Adipocyte (in vitro differentiated cells): ENCODE data around the gene TRPM5.
"Not testable (repeated sequence)": the region's sequence is repeated elsewhere in the genome, so short reads cannot be mapped to it uniquely, and the experiment has no call there.

Source experiments
- DNase-seq: peaks from one replicate; pipeline ENCODE4 v3.0.0-alpha.2; 2015; ENCODE audit warnings: low read depth
- H3K27me3 ChIP-seq: replicated peaks from 2 replicates; pipeline ENCODE4 v1.7.0; 2013; ENCODE audit warnings: mild to moderate bottlenecking, low read length, moderate library complexity; ENCODE audit not compliant: control insufficient read depth, insufficient read depth
- H3K36me3 ChIP-seq: 2 replicates; pipeline ENCODE4 v1.7.0; 2013; ENCODE audit warnings: low read length, mild to moderate bottlenecking, moderate library complexity; ENCODE audit not compliant: control insufficient read depth, insufficient read depth, severe bottlenecking
- H3K4me1 ChIP-seq: 2 replicates; pipeline ENCODE4 v1.7.0; 2013; ENCODE audit warnings: mild to moderate bottlenecking, low read length, moderate library complexity; ENCODE audit not compliant: control insufficient read depth, insufficient read depth
- H3K4me3 ChIP-seq: 2 replicates; pipeline ENCODE4 v1.7.0; 2013; ENCODE audit warnings: mild to moderate bottlenecking, low read length, moderate library complexity
- H3K9ac ChIP-seq: 2 replicates; pipeline ENCODE4 v1.7.0; 2013; ENCODE audit warnings: mild to moderate bottlenecking, low read length, moderate library complexity
- H3K9me3 ChIP-seq: 2 replicates; pipeline ENCODE4 v1.7.0; 2013; ENCODE audit warnings: mild to moderate bottlenecking, low read length, moderate library complexity; ENCODE audit not compliant: control insufficient read depth

Gene TRPM5, protein sequence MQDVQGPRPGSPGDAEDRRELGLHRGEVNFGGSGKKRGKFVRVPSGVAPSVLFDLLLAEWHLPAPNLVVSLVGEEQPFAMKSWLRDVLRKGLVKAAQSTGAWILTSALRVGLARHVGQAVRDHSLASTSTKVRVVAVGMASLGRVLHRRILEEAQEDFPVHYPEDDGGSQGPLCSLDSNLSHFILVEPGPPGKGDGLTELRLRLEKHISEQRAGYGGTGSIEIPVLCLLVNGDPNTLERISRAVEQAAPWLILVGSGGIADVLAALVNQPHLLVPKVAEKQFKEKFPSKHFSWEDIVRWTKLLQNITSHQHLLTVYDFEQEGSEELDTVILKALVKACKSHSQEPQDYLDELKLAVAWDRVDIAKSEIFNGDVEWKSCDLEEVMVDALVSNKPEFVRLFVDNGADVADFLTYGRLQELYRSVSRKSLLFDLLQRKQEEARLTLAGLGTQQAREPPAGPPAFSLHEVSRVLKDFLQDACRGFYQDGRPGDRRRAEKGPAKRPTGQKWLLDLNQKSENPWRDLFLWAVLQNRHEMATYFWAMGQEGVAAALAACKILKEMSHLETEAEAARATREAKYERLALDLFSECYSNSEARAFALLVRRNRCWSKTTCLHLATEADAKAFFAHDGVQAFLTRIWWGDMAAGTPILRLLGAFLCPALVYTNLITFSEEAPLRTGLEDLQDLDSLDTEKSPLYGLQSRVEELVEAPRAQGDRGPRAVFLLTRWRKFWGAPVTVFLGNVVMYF (N-terminal part only)

DNA sequence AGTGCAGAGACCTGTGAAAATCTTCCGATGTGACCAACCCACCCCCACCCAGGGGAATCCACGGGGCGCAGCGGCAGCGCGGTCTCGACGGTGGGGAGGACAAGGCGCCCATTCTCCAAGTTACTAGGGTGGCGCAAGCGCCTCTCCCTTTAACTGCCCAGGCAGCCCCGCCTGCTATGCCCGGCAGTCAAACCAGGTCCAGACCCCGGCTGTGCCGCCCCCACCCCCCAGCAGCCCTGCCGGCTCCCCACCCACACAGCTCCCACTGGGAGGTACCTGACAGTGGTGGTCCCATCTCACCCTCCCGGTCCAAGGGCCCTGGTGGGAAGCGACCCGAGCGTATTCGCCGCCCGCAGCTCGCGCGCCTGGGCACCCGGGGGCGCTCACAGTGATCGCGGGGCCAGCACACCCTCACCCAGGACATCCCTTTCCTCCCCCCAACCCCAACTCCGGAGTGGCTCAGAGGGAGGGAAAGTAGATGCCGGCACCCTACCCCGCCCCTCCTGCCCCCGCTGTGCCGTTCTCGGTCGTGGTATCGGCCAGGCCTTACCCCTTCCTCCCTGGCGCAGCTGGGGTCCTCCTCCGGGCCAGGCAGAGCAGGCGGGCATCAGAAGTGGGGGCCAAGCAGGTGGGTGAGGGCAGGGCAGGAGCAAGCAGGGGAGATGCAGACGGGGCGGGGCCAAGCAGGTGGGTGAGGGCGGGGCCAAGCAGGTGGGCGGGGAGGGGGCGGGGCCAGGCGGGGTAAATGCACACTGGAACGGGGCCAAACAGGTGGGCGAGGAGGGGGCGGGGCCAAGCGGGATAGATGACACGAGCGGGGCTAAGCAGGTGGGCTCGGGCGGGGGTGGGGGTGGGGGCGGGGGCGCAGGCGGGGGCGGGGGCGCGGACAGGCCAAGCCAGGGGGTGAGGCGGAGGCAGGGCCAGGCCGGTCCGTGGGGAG, at the start of gene TRPM5:
Gene TRPM5 (minus strand): TSS at position 634 of the 940 bp plus-strand sequence. CDS start 21,478 bp downstream, outside the sequence.
- no peak within 1 kb of the TSS for H3K9ac ChIP-seq
- no peaks in the 10 kb centered on the region for H3K36me3 ChIP-seq
- H3K4me1 ChIP-seq, result no peaks in the 10 kb centered on the region
- peaks cover 50% of the 10 kb centered on the region for H3K27me3 ChIP-seq
- H3K9me3 ChIP-seq, result peaks cover 20% of the 10 kb centered on the region
- DNase-seq, result no peak
- no peak within 1 kb of the TSS for H3K4me3 ChIP-seq

DNA sequence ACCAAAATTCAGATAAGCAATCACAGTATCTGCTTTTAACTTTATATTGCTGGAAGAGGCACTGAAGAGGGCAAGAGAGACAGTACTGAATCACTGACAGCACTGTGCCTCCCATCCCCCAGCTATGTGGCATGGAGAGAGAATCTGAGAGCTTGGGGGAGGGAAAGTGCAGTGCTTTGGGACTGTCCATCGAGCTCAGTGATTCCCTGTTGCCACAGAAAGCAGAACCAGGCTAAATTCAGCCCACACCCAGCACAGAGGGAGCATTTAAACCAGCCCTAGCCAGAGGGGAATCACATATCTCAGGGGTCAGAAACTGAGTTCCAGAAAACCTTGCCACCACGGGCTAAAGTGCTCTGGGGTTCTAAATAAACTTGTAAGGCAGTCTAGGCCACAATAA, 44.8 kb upstream of the TRPM5 start:
- Histone ChIP-seq H3K4me3 (no peak overlapping the region), H3K27me3 (peaks cover under 1% of the 10 kb centered on the region), H3K4me1 (no peaks in the 10 kb centered on the region), H3K36me3 (no peaks in the 10 kb centered on the region), H3K9ac (no peak overlapping the region), H3K9me3 (peaks cover 63% of the 10 kb centered on the region)
- no peak for DNase-seq

DNA sequence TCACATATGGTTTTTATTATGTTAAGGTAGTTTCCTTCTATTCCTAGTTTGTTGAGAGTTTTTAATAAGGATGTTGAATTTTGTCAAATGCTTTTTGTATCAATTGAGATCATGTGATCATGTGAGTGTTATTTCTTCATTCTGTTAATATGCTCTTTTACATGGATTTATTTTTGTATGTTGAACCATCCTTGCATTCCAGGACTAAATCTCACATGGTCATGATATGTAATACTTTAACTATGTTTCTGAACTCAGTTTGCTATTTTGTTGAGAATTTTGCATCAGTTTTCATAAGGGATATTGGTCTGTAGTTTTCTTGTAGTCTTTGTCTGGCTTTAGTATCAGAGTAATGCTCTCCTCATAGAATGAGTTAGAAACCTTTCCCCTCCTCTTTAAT, 43.7 kb upstream of the TRPM5 start:
- Histone ChIP-seq H3K36me3 (no peaks in the 10 kb centered on the region), H3K9me3 (peaks cover 58% of the 10 kb centered on the region), H3K9ac (no peak overlapping the region), H3K4me1 (no peaks in the 10 kb centered on the region), H3K27me3 (peaks cover 10% of the 10 kb centered on the region), H3K4me3 (no peak overlapping the region)
- DNase-seq, result no peak

DNA sequence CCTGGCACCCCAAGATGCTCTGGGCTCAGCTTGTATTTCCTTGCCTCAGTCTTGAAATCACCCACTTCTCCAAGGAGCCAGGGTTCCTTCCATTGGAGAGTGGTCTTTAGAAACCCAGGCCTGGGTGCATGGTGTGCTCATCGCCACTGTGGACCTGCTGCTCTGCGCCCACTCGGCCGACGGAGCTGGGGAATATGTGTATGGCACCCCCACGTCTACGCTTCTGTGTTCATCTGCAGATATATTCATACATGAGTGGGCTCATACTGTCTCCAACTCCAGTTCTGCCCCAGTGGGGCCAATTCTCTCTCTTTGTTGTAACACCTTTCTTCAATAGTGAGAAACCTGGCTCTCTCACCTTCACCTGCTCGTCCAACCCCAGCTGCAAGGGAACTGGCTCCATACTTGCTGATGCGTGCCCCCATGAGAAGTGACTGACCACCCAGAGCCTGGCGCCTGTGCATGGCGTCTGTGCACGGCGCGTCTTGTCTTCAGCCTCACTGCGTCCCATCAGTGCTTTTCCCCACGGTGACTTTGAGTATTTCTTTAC, 40.3 kb upstream of the TRPM5 start:
- Histone ChIP-seq H3K9me3 (peaks cover 47% of the 10 kb centered on the region), H3K36me3 (no peaks in the 10 kb centered on the region), H3K27me3 (peaks cover 18% of the 10 kb centered on the region), H3K4me1 (no peaks in the 10 kb centered on the region), H3K9ac (no peak overlapping the region), H3K4me3 (no peak overlapping the region)
- DNase-seq, result no peak

DNA sequence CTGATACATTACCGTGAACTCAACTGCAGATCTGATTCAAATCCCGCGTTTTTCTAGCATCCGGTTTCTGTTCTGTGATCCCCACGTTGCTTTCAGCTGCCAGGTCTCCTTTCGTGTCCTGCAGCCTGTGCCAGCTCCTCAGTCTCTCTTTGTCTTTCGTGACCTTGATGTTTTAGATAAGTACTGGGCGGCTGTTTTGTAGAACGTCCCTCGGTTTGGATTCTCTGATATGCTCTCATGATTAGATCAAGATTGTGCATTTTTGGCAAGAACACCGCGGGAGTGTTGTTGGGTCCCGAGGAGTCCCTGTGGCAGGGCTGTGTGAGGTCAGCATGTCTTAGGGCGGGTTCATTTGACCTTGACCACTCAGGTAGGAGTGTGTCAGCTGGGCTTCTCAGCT, 39.1 kb upstream of the TRPM5 start:
- no peaks in the 10 kb centered on the region for H3K4me1 ChIP-seq
- H3K9me3 ChIP-seq, result peaks cover 42% of the 10 kb centered on the region
- H3K27me3 ChIP-seq, result peaks cover 18% of the 10 kb centered on the region
- no peak overlapping the region for H3K4me3 ChIP-seq
- no peak overlapping the region for H3K9ac ChIP-seq
- H3K36me3 ChIP-seq, result no peaks in the 10 kb centered on the region
- DNase-seq, result no peak

DNA sequence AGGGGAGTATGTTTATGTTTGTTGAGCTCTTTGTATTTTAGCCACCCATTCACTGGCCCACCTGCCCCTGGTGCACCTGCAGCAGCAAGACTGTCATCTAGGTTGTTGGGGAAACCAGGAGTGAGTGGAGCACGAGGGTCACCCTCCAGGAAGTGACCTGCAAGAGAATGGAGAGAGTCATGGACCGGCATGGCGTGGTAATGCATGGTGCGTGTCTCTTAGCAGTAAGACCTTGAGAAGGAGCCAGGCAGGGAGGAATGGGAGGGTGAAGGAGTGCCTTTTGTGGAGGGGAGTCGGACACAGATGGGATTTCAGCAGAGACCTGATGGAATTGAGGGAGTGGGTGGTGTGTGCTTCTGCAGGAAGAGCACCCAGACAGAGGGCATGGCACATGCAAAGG, 38.4 kb upstream of the TRPM5 start:
- DNase-seq, result no peak
- no peaks in the 10 kb centered on the region for H3K4me1 ChIP-seq
- H3K27me3 ChIP-seq, result peaks cover 21% of the 10 kb centered on the region
- peaks cover 35% of the 10 kb centered on the region for H3K9me3 ChIP-seq
- H3K4me3 ChIP-seq, result no peak overlapping the region
- H3K36me3 ChIP-seq, result no peaks in the 10 kb centered on the region
- no peak overlapping the region for H3K9ac ChIP-seq

DNA sequence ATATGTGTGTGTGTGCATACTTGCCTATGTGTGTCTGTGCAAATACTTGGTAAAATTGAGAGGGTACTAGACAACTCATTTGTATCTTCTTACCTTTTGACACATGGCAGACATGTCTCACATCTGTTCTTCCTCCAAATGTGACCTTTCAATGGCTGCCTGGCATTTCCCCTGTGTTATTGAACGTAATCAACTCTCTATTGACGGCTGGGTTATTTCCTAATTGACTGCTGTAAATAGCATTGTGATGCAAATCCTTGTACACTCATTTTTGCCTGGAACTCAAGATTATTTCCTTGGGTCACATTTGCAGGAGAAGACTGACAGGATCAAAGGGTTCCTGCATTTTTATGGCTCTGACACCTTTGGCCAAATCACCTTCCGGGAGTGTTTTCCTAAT, 37.9 kb upstream of the TRPM5 start:
- Histone ChIP-seq H3K9ac (no peak overlapping the region), H3K27me3 (peaks cover 27% of the 10 kb centered on the region), H3K4me1 (no peaks in the 10 kb centered on the region), H3K9me3 (peaks cover 30% of the 10 kb centered on the region), H3K4me3 (no peak overlapping the region), H3K36me3 (no peaks in the 10 kb centered on the region)
- DNase-seq, result no peak

DNA sequence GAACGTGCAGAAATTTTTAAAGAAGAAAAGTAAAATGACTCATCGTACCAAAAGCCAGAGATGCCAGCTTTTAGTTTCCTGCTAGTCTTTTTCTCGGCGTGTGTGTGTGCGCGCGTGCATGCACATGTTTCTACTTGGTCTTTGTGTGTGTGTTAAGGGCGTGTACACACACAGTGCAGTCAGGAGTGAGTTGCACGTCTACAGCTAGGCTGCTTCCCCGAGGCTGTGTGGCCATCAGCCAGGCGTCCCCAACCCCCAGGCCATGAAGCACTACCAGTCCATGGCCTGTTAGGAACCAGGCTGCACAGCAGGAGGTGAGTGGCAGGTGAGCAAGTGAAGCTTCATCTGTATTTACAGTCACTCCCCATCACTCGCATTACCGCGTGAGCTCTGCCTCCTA, 36.9 kb upstream of the TRPM5 start:
- no peaks in the 10 kb centered on the region for H3K36me3 ChIP-seq
- peaks cover 20% of the 10 kb centered on the region for H3K9me3 ChIP-seq
- no peak overlapping the region for H3K9ac ChIP-seq
- peaks cover 33% of the 10 kb centered on the region for H3K27me3 ChIP-seq
- DNase-seq, result no peak
- no peak overlapping the region for H3K4me3 ChIP-seq
- H3K4me1 ChIP-seq, result no peaks in the 10 kb centered on the region

DNA sequence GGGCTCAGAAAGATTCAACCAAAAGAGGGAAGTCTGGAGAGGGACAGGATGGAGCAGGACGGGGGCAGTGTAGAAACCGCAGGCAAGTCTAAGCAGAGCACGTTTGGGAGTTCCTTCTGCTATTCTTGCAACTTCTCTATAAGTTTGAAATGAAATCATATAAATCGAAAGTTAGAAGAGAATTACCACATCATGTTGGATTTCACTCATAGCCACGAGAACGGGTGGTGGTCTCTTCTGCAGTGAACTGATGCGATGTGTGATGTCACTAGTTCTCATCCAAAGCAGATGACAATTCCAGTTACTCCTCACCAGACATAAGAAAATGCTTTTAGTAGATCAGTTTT, 36.5 kb upstream of the TRPM5 start:
- Histone ChIP-seq H3K9me3 (peaks cover 18% of the 10 kb centered on the region), H3K9ac (no peak overlapping the region), H3K36me3 (no peaks in the 10 kb centered on the region), H3K4me1 (no peaks in the 10 kb centered on the region), H3K27me3 (peaks cover 38% of the 10 kb centered on the region), H3K4me3 (no peak overlapping the region)
- no peak for DNase-seq

DNA sequence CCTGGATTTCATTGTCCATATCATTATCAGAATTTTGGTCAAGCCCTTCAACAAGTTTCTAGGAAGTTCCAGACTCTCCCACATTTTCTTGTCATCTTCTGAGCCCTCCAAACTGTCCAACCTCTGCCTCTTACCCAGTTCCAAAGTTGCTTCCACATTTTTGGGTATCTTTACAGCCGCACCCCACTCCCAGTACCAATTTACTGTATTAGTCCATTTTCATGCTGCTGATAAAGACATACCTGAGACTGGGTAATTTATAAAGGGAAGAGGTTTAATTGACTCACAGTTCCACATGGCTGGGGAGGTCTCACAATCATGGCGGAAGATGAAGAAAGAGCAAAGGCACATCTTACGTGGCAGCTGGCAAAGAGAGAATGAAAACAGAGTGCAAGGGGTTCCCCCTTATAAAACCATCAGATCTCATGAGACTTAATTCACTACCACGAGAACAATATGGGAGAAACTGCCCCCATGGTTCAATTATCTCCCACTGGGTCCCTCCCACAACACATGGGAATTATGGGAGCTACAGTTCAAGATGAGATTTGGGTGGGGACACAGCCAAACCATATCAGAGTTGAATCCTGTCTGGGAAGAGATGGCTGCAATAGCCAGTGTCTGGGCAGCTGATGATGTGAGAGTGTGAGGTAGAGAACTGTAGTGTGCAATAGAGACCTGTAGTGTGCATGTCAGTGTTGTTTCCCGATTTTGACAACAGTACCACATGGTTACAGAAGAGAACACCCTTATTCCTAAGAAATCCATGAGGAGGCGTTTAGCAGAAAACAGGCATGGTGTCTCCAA, 36.0 kb upstream of the TRPM5 start:
- Histone ChIP-seq H3K9me3 (peaks cover 18% of the 10 kb centered on the region), H3K27me3 (peaks cover 43% of the 10 kb centered on the region)
- not testable (repeated sequence) for DNase-seq, H3K4me3 ChIP-seq, H3K9ac ChIP-seq, H3K4me1 ChIP-seq, H3K36me3 ChIP-seq
